SU-DHL-6 (cell line): ENCODE results near the gene GIPC1.

Experiments
- H2AFZ ChIP-seq: fragments of 200-600 bp; sonication (generic); 2 replicates; pipeline ENCODE4 v1.6.1; 2014; ENCODE audit warnings: low read depth, mild to moderate bottlenecking, moderate library complexity, mixed read lengths, antibody characterized with exemption, low read length; ENCODE audit not compliant: severe bottlenecking
- H3F3A ChIP-seq: fragments of 200-600 bp; shearing (Covaris generic); 2 replicates; pipeline ENCODE4 v1.6.0; 2016; ENCODE audit warnings: antibody characterized with exemption, mild to moderate bottlenecking; ENCODE audit not compliant: insufficient read depth
- H3K27ac ChIP-seq: fragments of 200-600 bp; sonication (generic); 2 replicates; pipeline ENCODE4 v1.5.1; 2016; ENCODE audit warnings: low read depth, mild to moderate bottlenecking, low read length, moderate library complexity, mixed read lengths
- H3K27me3 ChIP-seq: fragments of 200-600 bp; sonication (generic), shearing (Covaris generic); 2 replicates; pipeline ENCODE4 v1.6.0; 2014; ENCODE audit warnings: mild to moderate bottlenecking, low read length
- H3K36me3 ChIP-seq: fragments of 200-600 bp; sonication (generic); 2 replicates; pipeline ENCODE4 v1.6.1; 2014; ENCODE audit warnings: mild to moderate bottlenecking, low read length, mixed read lengths
- H3K4me2 ChIP-seq: fragments of 300-600, 200-600 bp; shearing (Covaris generic), sonication (generic); 2 replicates; pipeline ENCODE4 v1.6.0; 2014; ENCODE audit warnings: low read length, low read depth, mild to moderate bottlenecking; ENCODE audit not compliant: poor library complexity, severe bottlenecking
- H3K4me3 ChIP-seq: fragments of 200-600 bp; sonication (generic); 2 replicates; pipeline ENCODE4 v1.5.1; 2014; ENCODE audit warnings: antibody characterized with exemption, low read length, mild to moderate bottlenecking, mixed read lengths; ENCODE audit not compliant: insufficient read depth, poor library complexity, severe bottlenecking
- H3K79me2 ChIP-seq: fragments of 200-600 bp; sonication (generic); 2 replicates; pipeline ENCODE4 v1.6.1; 2014; ENCODE audit warnings: mild to moderate bottlenecking, low read length, moderate library complexity; ENCODE audit not compliant: insufficient read depth
- H3K9ac ChIP-seq: fragments of 200-600 bp; sonication (generic); 2 replicates; pipeline ENCODE4 v1.7.0; 2014; ENCODE audit warnings: mild to moderate bottlenecking, low read length
- H3K9me2 ChIP-seq: fragments of 200-600 bp; sonication (generic); replicated peaks from 2 replicates; pipeline ENCODE4 v1.6.1; 2014; ENCODE audit warnings: low read length; ENCODE audit not compliant: insufficient read depth
- H3K9me3 ChIP-seq: fragments of 200-600 bp; sonication (generic); 2 replicates; pipeline ENCODE4 v1.6.1; 2014; ENCODE audit warnings: low read length, mixed read lengths; ENCODE audit not compliant: insufficient read depth
- H4K20me1 ChIP-seq: fragments of 200-600 bp; sonication (generic); 2 replicates; pipeline ENCODE4 v1.6.1; 2014; ENCODE audit warnings: low read depth, mild to moderate bottlenecking, antibody characterized with exemption, low read length, moderate library complexity, mixed read lengths
- EZH2phosphoT487 ChIP-seq: fragments of 200-600 bp; sonication (generic), shearing (Covaris generic); conservative IDR thresholded peaks from 2 replicates; pipeline ENCODE4 v1.6.1; 2018; ENCODE audit warnings: mild to moderate bottlenecking, antibody characterized with exemption, low read length, moderate library complexity, mixed read lengths
- TF ChIP-seq, protein P1 (sequence below): fragments of 200-600 bp; sonication (generic); IDR thresholded peaks from one replicate; pipeline ENCODE4 v1.5.1; 2017; ENCODE audit warnings: antibody characterized with exemption, mild to moderate bottlenecking, low read length, moderate library complexity; ENCODE audit not compliant: insufficient read depth, poor library complexity, severe bottlenecking

Gene GIPC1

DNA sequence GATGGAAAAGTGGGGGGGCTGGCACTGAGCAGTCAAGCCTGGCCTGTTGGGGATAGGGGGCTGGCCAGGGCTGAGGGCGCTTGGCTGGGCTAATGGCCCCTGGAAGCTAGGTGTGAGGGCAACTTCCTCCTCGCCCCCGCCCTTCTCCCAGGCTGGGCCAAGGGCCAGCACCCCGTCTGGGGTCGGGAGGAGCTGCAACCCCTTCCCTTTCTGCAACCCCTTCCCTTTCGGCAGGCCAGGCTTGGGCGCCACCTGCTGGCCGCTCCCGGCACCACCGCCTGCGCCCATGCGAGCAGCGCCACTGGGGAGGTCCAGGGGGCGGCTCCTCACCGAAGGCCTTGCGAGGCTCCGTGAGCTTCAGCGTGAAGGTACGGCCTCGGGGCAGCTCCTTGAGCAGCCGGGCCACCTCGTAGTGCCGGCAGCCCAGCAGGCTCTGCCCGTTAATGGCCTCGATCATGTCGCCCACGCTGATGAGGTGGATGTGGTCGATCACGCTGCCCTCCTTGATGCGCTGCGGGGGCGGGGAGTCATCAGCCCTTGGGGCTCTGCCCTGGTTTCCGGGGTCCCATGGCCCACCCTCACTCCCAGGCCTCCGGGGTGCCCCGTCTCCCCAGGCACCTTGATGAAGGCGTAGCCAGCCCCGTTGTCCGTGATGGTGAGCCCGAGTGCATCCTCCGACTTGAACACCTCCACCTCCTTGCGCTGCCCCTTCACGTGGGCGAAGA, 15.8 kb downstream of the GIPC1 start:
- Histone ChIP-seq H2AFZ (no peak overlapping the region), H3K36me3 (no peaks in the 10 kb centered on the region), H4K20me1 (no peaks in the 10 kb centered on the region), H3K9ac (no peak overlapping the region), H3K4me3 (no peak overlapping the region), H3K27ac (no peak overlapping the region), H3K9me2 (no peaks in the 10 kb centered on the region), H3K9me3 (no peaks in the 10 kb centered on the region), H3K4me2 (peak overlapping the region; percentile 29), H3F3A (no peaks in the 10 kb centered on the region), H3K79me2 (no peaks in the 10 kb centered on the region), H3K27me3 (no peaks in the 10 kb centered on the region)
- TF ChIP-seq, protein P1, sequence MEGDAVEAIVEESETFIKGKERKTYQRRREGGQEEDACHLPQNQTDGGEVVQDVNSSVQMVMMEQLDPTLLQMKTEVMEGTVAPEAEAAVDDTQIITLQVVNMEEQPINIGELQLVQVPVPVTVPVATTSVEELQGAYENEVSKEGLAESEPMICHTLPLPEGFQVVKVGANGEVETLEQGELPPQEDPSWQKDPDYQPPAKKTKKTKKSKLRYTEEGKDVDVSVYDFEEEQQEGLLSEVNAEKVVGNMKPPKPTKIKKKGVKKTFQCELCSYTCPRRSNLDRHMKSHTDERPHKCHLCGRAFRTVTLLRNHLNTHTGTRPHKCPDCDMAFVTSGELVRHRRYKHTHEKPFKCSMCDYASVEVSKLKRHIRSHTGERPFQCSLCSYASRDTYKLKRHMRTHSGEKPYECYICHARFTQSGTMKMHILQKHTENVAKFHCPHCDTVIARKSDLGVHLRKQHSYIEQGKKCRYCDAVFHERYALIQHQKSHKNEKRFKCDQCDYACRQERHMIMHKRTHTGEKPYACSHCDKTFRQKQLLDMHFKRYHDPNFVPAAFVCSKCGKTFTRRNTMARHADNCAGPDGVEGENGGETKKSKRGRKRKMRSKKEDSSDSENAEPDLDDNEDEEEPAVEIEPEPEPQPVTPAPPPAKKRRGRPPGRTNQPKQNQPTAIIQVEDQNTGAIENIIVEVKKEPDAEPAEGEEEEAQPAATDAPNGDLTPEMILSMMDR: peak; percentile 93
- TF ChIP-seq EZH2phosphoT487: no peak

- no peaks in the 10 kb centered on the region for H3K9me2 ChIP-seq
- no peak for TF ChIP-seq EZH2phosphoT487
- TF ChIP-seq, protein P1: no peak
- no peak overlapping the region for H3K4me2 ChIP-seq
- H3K4me3 ChIP-seq: no peak overlapping the region
- H3K9ac ChIP-seq: no peak overlapping the region
- no peaks in the 10 kb centered on the region for H3K79me2 ChIP-seq
- no peaks in the 10 kb centered on the region for H3K27me3 ChIP-seq
- H4K20me1 ChIP-seq: no peaks in the 10 kb centered on the region
- H3F3A ChIP-seq: no peaks in the 10 kb centered on the region
- H2AFZ ChIP-seq: no peak overlapping the region
- no peaks in the 10 kb centered on the region for H3K9me3 ChIP-seq
- no peak overlapping the region for H3K27ac ChIP-seq
- H3K36me3 ChIP-seq: no peaks in the 10 kb centered on the region
These were observed 16.5 kb downstream of the GIPC1 start for GRCh38 chr19:14479309-14479974.

DNA sequence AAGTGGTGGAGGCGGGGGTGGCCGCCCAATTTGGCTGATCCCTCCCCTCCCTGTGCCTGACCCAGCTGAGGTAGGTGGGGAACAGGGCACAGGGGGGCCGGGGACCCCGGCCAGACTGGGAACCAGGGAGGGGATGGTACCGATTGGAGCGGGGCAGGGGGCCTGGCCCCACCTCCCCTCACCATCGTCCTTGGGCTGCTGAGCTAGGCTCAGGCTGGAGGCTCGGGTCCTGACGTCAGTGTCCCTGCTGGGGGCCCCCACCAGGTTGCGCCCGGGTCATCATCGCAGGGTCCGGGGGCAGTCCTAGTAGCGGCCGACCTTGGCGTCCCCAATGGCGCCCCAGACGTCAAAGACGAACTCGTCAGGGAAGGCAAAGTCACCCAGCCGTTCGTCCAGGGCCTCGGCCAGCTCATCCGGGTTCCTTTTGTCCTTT, 17.8 kb downstream of the GIPC1 start:
- H2AFZ ChIP-seq: no peak overlapping the region
- H4K20me1 ChIP-seq: no peaks in the 10 kb centered on the region
- H3K9me3 ChIP-seq: no peaks in the 10 kb centered on the region
- TF ChIP-seq EZH2phosphoT487: no peak
- TF ChIP-seq, protein P1: no peak
- H3K9ac ChIP-seq: no peak overlapping the region
- no peak overlapping the region for H3K27ac ChIP-seq
- no peaks in the 10 kb centered on the region for H3K36me3 ChIP-seq
- no peaks in the 10 kb centered on the region for H3K27me3 ChIP-seq
- H3K9me2 ChIP-seq: no peaks in the 10 kb centered on the region
- H3F3A ChIP-seq: no peaks in the 10 kb centered on the region
- no peak overlapping the region for H3K4me2 ChIP-seq
- H3K79me2 ChIP-seq: no peaks in the 10 kb centered on the region
- no peak overlapping the region for H3K4me3 ChIP-seq
